Psoas muscle (tissue), 8 donors: ENCODE data around the gene RAP1B. TPM values are rescaled to one million over a fixed set of nuclear protein-coding genes. Genes with fewer than 3 reads are reported as not detected.

ENCODE experiments used
- ATAC-seq, 4 donors: fragments of 200-7000 bp; cut with Tn5 transposase; one replicate each; pipeline ENCODE4 v1.9.1; 2020; ENCODE audit warnings: moderate library complexity in 3 of 4, mild to moderate bottlenecking in 2 of 4
- DNase-seq, 2 donors: peaks; one replicate each; pipeline ENCODE4 v3.0.0-alpha.2; 2020
- H3K27ac ChIP-seq: fragments of 200-600 bp; one replicate; pipeline ENCODE4 v1.8.0; 2022
- H3K27me3 ChIP-seq, 3 donors: fragments of 200-600 bp in 1 of 3; one replicate each; pipeline versions ENCODE4 v1.6.1 to v1.8.0; 2013 to 2022; ENCODE audit warnings: low read length in 2 of 3, mild to moderate bottlenecking in 2 of 3, moderate library complexity in 1 of 3; ENCODE audit not compliant: insufficient read depth in 3 of 3
- H3K36me3 ChIP-seq, 2 donors: fragments of 200-600 bp in 1 of 2; one replicate each; pipeline versions ENCODE4 v1.6.1 to v1.8.0; 2013 to 2022; ENCODE audit warnings: low read depth in 1 of 2, mild to moderate bottlenecking in 1 of 2, moderate library complexity in 1 of 2; ENCODE audit not compliant: insufficient read depth in 1 of 2
- H3K4me1 ChIP-seq: fragments of 200-600 bp; one replicate; pipeline ENCODE4 v1.8.0; 2022
- H3K4me3 ChIP-seq: fragments of 200-600 bp; one replicate; pipeline ENCODE4 v1.8.0; 2022; ENCODE audit warnings: mild to moderate bottlenecking
- H3K9me3 ChIP-seq: fragments of 200-600 bp; one replicate; pipeline ENCODE4 v1.8.0; 2022
- CTCF ChIP-seq: fragments of 200-600 bp; IDR thresholded peaks from one replicate; pipeline ENCODE4 v1.8.0; 2022; ENCODE audit warnings: antibody characterized with exemption
- WGBS, 3 donors: extraction: QIAGEN DNeasy Blood & Tissue Kit; methylation state at CpG; one replicate each; pipeline versions ENCODE4 v1.1.6 to v1.1.7; 2013; 5-methylcytosine and 5-hydroxymethylcytosine counted together
- intact Hi-C, 2 donors: fragments of 100-400 bp; cut with DNase I; formaldehyde crosslinking; loops; one replicate each; pipeline versions ENCODE4 v1.11.0 to v1.14.2; 2022
- polyA plus RNA-seq, 3 donors: library from polyadenylated mRNA; stranded (reverse); fragments of 200-250 nt; gene quantifications; one replicate each; pipeline ENCODE4 v1.2.3, GENCODE V29; 2013
- total RNA-seq, 4 donors: library from RNA; stranded (reverse); fragmentation: NEBNext Ultra II Directional in 2 of 4; extraction: Animal tissue kit (Norgen Biotek cat#: 25700) in 2 of 4; gene quantifications; one replicate each; pipeline versions ENCODE4 v1.2.1 to v1.2.4, GENCODE V29; 2021 to 2023
- donor health status: healthy with polysubstance abuse.
- donor health status: DM: no; HTN: no; CAD: no; lungs with moderate emphysema.
- donor health status: Bipolar disorder and iron deficiency.
- donor health status: healthy.
- donor health status: DM: yes; HTN: yes; CAD: no.
- donor health status: DM: no; HTN: no; CAD: no.
- donor health status: DM: no; HTN: no; CAD: no.
- donor health status: DM: yes; HTN: yes; CAD: no.

The RAP1B gene
- total and polyA plus RNA-seq, 7 donors: 36.2 to 85.7 (median 59.0) TPM

GRCh38 chr12:68568922-68569569 lies 41.7 kb upstream of the RAP1B start:
- Histone ChIP-seq H3K4me3 (no peak overlapping the region), H3K36me3 (no peaks in the 10 kb centered on the region), H3K27ac (no peak overlapping the region), H3K4me1 (no peaks in the 10 kb centered on the region), H3K27me3 (no peaks in the 10 kb centered on the region), H3K9me3 (no peaks in the 10 kb centered on the region)
- WGBS, 3 donors: 90 to 97% (median 91%) methylated on average over 3 of the region's 3 CpGs
- TF ChIP-seq CTCF: no peak
- no peak for DNase-seq
- intact Hi-C loops: no loop called here
- ATAC-seq: no peak

GRCh38 chr12:68572661-68573060 lies 38.0 kb upstream of the RAP1B start:
- ATAC-seq (no peak), DNase-seq (no peak)
- H3K27me3 ChIP-seq: no peaks in the 10 kb centered on the region
- no peak overlapping the region for H3K4me3 ChIP-seq
- TF ChIP-seq CTCF: no peak
- H3K9me3 ChIP-seq: no peaks in the 10 kb centered on the region
- H3K27ac ChIP-seq: no peak overlapping the region
- H3K36me3 ChIP-seq: no peaks in the 10 kb centered on the region
- intact Hi-C loops: no loop called here
- 67 to 73% (median 68%) methylated on average over 2 of the region's 2 CpGs for WGBS, 3 donors
- H3K4me1 ChIP-seq: no peaks in the 10 kb centered on the region

GRCh38 chr12:68573406-68573805 lies 37.3 kb upstream of the RAP1B start:
- no peak for TF ChIP-seq CTCF
- ATAC-seq (no peak), DNase-seq (no peak)
- no peaks in the 10 kb centered on the region for H3K9me3 ChIP-seq
- intact Hi-C loops: no loop called here
- H3K27ac ChIP-seq: no peak overlapping the region
- WGBS, 3 donors: 76 to 100% (median 87%) methylated on average over 1 of the region's 1 CpG
- H3K4me3 ChIP-seq: no peak overlapping the region
- no peaks in the 10 kb centered on the region for H3K36me3 ChIP-seq
- H3K4me1 ChIP-seq: no peaks in the 10 kb centered on the region
- H3K27me3 ChIP-seq: no peaks in the 10 kb centered on the region

- Histone ChIP-seq H3K27ac (no peak overlapping the region), H3K9me3 (no peaks in the 10 kb centered on the region), H3K36me3 (no peaks in the 10 kb centered on the region), H3K4me1 (no peaks in the 10 kb centered on the region), H3K27me3 (no peaks in the 10 kb centered on the region), H3K4me3 (no peak overlapping the region)
- ATAC-seq: no peak
- TF ChIP-seq CTCF: no peak
- DNase-seq: no peak
- intact Hi-C loops: no loop called here
- 74 to 76% (median 75%) methylated on average over 1 of the region's 1 CpG for WGBS, 3 donors
Observed at GRCh38 chr12:68577949-68578348, 32.8 kb upstream of the RAP1B start.

GRCh38 chr12:68578765-68579164 lies 31.9 kb upstream of the RAP1B start:
- intact Hi-C loops: no loop called here
- ATAC-seq (no peak), DNase-seq (no peak)
- no peaks in the 10 kb centered on the region for H3K9me3 ChIP-seq
- H3K4me1 ChIP-seq: no peaks in the 10 kb centered on the region
- H3K36me3 ChIP-seq: no peaks in the 10 kb centered on the region
- H3K27ac ChIP-seq: no peak overlapping the region
- no peak overlapping the region for H3K4me3 ChIP-seq
- no peak for TF ChIP-seq CTCF
- H3K27me3 ChIP-seq: no peaks in the 10 kb centered on the region
- 83 to 90% (median 86%) methylated on average over 6 of the region's 6 CpGs for WGBS, 3 donors
